Cardiac septum (tissue), 1 donor: ENCODE data around the gene ODF2. TPM values are rescaled to one million over a fixed set of nuclear protein-coding genes. Genes with fewer than 3 reads are reported as not detected.
"Not testable (repeated sequence)": the region's sequence is repeated elsewhere in the genome, so short reads cannot be mapped to it uniquely, and the experiment has no call there.

Experiments
- DNase-seq: peaks from one replicate; pipeline ENCODE4 v3.0.0-alpha.2; 2020; ENCODE audit warnings: low spot score
- intact Hi-C: fragments of 100-400 bp; cut with DNase I; formaldehyde crosslinking; loops from one replicate; pipeline ENCODE4 v1.14.0; 2022
- total RNA-seq: library from RNA; stranded (reverse); fragmentation: NEBNext Ultra II Directional; extraction: Animal tissue kit (Norgen Biotek cat#: 25700); gene quantifications from one replicate; pipeline ENCODE4 v1.2.1, GENCODE V29; 2021
- donor health status: DM: no; HTN: no; CAD: no.

Gene ODF2
- total RNA-seq, 1 donor from 2014 or later: 20.8 TPM

DNA sequence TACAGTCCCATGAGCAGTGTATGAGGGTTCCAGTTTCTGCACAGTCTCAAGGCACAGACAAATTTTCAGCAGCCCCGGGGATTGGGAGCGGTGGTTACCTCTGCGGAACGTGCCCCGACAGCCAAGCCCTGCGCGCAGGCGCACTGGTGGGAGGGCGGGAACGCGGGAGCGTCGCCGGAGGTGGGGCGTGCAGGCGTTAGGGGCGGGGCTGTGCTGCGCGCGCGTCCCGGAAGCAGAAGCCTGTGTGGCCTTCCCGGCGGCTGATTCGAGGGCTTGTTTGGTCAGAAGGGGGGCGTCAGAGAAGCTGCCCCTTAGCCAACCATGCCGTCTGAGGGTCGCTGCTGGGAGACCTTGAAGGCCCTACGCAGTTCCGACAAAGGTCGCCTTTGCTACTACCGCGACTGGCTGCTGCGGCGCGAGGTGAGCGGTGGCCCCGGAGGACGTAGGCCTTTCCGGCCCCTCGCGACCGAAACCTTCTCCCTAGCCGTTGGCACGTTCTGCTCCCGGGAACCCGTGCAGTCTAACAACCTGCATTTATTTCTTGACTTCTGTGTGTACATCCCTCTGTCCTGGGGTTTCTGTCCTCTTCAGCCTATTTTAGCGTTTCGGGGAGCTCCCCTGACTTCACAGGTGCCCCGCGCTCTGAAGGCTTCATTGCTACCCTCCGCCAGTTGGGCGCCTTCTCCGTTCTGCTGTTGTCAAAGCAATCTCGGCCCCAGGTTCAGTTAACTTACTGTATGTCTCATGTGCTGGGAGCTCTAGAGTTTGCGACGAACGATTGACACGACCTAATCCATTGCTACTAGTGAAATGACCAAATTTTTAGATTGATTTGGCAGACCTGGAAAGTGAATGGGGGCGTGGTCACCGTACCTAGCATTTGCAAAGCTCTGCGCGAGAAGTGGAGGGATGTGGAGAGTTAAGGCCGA, 48.9 kb downstream of the ODF2 start, which contains the start of gene GLE1:
Gene GLE1 (plus strand): TSS at position 235 of the 929 bp plus-strand sequence. CDS start 87 bp downstream, at position 322.
- peak; percentile 97 for DNase-seq
- intact Hi-C loops: loop anchor here (2.0 to 5.0 kb wide), 2 partner anchors 43 to 48 kb away; partner anchors contain the start of gene ODF2

DNA sequence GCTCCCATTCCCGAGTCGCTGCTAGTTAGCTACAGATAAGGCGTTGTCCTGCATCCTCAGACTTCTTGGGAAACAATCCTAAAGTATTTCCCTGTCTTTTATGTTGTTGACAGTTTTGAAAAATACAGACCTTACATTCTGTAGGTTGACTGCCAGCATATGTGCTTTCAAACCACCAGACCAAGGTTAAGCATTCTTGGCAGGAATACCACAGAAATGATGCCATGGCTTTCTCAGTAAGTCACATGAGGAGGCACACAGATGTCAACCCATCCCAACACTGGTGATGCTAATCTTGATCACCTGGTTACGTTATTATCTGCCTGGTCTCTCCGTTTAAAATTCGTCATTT, 49.6 kb downstream of the ODF2 start:
- intact Hi-C loops: loop anchor here (2.0 to 5.0 kb wide), 2 partner anchors 42 to 49 kb away; partner anchors contain the start of gene ODF2
- DNase-seq: no peak

DNA sequence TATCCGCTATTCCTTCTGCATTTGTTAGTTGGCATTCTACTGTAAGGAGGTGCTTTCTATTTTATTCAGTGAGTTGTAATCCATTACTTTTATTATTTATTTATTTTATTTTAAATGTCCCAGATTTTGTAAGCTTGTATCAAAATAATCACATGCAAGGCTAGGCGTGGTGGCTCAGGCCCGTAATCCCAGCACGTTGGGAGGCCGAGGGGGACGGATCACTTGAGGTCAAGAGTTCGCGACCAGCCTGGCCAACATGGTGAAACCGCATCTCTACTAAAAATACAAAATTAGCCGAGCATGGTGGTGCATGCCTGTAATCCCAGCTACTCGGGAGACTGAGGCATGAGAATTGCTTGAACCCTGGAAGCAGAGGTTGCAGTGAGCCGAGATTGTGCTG, 50.1 kb downstream of the ODF2 start:
- intact Hi-C loops: loop anchor here (2.0 to 5.0 kb wide), 2 partner anchors 41 to 49 kb away; partner anchors contain the start of gene ODF2
- not testable (repeated sequence) for DNase-seq

DNA sequence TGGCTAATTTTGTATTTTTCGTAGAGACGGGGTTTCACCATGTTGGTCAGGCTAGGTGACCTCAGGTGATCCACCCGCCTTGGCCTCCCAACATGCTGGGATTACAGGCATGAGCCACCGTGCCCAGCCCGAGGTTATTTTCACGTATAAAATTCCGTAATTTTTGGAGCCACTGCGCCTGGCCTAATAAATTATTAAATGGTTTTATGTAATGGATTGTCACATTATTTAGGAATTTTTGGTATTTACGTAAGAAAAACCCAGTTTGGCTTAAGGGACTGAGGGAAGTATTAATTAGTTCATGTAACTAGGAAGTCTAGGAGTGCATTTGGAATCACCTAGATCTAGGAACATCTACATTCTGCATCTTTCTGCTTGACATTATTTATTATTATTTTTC, 57.0 kb downstream of the ODF2 start:
- no peak for DNase-seq
- intact Hi-C loops: no loop called here

DNA sequence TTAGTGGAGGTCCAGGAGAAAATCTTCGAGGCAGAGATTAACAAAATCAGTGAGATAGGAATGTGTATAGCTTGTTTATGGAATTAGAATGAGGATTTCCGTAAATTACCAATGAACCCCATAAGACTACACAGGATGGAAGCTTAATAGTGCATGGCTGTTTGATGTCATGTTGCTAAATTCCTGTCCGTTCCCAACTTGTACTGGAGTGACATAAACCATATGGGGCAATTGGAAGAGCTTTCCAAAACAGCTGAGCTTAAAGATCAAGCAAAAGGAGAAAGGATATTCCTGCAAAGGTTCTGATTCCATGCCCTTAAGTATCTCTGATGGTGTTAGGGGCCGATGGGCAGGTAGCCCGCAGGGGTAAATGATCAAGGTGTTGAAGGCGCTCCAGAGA, 66.2 kb downstream of the ODF2 start:
- DNase-seq: no peak
- intact Hi-C loops: no loop called here

DNA sequence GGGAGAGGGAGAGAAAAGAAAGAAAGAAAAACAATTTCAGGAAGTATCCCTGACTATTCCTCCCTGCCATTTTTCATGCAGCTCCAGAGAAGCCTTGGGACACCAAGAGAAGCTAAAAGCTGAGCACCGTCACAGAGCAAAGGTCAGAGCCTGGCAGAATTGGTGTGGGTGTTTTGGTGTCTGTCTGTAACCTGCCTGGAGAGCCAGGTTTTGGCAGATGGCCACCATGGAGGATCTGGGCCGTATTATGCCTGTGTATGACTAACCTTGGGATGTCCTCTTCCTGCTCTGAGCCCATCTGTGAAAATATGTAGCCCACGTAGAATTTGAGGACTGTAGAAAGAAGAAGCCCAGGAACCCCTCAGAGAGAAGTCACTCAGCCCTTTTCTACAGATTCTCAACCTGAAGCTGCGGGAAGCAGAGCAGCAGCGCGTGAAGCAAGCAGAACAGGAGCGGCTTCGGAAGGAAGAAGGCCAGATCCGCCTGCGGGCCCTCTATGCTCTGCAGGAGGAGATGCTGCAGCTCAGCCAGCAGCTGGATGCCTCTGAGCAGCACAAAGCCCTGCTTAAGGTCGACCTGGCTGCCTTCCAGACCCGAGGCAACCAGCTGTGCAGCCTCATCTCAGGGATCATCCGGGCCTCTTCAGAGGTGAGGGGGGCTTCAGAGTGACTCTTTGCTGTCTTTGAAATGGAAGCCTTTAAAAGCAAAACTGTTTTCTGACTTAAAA, 67.6 kb downstream of the ODF2 start:
- intact Hi-C loops: no loop called here
- DNase-seq: no peak

DNA sequence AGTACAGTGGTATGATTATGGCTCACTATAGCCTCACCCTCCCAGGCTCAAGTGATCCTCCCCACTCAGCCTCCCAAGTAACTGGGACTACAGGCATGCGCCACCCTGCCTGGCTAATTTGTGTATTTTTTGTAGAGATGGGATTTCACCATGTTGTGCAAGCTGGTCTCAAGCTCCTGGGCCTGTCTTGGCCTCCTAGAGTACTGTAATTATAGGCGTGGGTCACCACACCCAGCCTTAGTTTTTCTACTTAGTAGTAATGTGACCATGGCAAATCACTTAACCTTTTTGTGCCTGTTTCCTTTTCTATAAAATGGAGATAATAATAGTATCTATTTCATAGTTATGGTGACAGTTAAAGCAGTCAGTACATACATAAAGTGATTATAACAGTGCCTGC, 70.9 kb downstream of the ODF2 start:
- no peak for DNase-seq
- intact Hi-C loops: no loop called here

DNA sequence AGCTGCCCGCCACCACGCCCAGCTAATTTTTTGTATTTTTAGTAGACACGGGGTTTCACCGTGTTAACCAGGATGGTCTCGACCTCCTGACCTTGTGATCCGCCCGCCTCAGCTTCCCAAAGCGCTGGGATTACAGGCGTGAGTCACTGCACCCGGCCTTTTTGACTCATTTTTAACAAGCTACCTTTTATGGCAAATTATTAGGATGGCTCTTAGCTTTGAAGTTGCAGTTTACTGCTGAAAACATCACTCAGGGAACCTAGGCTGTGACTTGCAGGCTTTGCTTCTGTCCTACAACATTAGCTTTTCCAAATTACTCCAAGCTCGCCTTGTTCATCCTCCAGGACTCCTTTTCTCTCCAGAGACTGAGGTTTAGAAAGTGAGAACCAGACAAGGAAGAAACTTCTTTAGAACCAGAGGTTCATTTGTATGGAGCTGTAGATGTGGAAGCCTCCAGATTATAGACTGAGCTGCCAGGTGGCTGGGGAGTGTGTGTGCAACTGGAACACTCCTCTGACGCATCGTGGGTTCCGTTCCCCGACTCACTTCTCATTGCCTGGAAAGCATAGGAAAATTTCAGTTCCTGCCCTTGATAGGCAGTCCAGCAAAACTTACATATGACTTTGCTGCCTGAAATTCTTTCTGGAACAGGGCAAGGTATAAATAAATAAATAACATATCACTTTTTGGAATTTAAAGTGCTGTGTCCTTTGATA, 72.8 kb downstream of the ODF2 start:
- DNase-seq: no peak
- intact Hi-C loops: no loop called here

DNA sequence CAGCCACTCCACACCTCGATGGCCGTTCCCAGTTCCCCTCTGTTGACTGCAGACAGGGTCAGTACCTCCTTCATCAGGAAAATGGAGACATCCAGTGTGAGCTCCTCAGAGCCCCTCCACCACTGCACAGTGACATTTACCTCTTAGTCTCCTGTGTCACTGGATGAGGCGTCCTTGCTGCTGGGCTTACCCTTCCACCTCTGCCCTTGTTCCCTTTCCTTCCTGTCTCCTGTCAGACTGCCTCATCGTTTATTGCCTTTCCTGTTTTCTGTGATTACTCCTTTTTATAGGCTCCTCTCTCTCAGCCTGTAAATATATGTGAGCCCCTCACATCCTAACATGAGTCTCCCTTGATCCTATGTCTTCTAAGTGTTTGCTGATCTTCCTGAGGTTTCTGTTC, 73.4 kb downstream of the ODF2 start:
- no peak for DNase-seq
- intact Hi-C loops: no loop called here

DNA sequence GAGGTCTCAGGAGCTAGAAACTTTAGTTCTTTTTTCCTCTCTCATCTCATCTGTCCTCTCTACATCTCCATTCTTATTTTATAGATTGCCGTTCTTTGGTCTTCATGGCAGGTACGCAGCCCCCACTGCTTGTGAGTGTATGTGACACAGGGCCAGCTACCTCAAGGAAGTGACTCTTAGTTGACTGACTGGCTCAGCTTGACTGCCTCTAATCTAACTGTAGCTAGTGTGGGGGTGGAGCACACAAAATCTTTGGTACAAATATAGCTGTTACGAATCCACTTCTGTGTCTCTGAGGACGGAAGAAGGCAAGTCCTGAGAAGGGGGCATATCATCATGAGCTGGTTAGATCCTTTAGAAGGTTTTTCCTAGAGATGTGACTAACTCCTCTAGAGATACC, 76.8 kb downstream of the ODF2 start:
- intact Hi-C loops: no loop called here

DNA sequence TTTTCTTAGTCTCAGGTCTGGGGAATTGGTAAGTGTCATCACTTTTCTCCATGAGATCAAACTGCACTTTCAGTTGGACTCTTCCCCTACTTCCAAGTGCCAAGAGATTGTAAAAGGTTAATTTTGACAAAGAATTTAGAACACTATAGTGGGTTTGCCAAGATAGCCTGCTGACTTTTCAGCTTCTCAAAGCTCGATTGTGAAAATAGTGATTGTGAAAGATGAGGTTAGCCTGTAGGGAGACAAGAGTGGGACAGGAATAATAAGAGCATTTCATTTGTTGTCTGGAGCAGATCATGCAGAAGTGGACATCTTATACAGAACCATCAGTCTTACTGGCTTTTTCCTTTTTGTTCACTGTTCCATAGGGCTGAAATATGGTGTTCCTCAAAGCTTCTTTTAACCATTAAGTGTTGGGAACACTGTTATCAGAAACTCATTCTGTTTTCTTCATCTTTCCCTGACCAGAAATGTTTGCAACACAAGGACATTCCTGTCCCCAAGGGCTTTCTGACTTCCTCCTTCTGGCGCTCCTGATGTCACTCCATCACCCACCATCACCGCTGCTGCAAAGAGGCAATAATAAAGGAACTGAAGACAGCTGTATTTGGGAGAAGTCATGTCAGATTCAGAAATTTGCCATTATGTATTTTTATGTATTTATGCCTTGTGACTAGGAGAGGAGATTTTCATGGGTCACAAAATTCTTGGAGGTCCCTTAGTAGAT, 85.0 kb downstream of the ODF2 start:
- intact Hi-C loops: no loop called here
- DNase-seq: no peak

More for the DNA sequence above, 76.8 kb downstream of the ODF2 start:
- no peak for DNase-seq

DNA sequence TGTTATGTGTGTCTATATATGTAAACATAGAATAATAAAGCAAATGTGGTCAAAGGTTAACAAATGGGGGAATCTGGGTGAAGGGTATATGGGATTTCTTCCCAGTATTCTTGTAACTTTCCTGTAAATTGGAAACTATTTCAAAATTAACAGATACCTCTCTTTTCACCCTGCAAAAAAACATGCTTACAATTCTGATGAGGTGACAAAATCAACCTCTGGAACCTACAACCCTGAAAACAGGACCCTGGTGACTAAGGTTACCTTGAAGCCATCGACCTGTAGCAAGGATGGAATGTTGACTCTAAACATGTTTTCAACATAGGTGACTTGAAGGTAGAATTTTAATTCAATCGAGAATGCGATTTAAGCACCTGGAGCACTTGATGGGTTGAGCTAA, 90.7 kb downstream of the ODF2 start:
- intact Hi-C loops: loop anchor here (5.0 kb wide), 1 partner anchor 39 kb away; no protein-coding TSS in a partner anchor
- no peak for DNase-seq

DNA sequence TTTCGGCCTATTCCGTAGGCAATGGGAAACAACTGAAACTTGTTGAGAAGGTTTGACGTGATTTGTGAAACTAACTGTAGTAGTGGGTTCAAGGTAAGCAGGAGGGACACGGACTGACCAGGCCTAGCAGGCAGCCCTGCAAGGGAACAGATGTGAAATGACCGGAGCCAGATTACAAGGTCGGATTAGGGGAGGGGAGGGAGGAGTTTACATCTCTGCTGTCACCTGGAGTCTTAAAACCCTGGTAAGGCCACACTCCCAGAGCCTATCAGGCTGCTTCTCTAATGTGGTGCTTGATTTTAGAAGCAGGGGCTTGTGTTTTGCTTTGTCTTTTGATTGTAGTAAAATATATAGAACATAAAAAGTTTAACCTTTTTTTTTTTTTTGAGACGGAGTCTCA, 93.1 kb downstream of the ODF2 start:
- intact Hi-C loops: loop anchor here (5.0 kb wide), 1 partner anchor 42 kb away; no protein-coding TSS in a partner anchor
- no peak for DNase-seq

DNA sequence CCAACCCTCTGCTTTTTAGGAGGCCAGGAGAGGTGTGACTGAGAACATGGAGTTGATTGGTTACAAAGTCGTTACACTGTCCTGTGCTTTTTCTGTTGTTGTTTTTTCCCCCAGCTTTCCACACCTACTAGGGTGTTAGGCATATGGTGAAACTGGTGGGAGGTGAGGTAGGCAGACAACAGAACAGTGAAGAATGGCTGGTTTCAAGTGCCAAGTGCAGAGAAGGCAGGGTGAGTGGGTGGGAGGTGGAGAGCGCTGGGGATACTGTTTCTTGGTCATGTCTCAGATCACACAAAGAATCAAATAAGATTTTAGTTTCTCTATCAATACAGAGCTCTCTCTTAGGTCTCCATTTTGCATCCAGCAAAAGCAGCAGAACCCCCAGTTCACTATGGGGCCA, 94.4 kb downstream of the ODF2 start:
- no peak for DNase-seq
- intact Hi-C loops: loop anchor here (5.0 kb wide), 1 partner anchor 93 kb away; the partner anchor contains the start of gene ODF2

Other genes starting within 250 kb of the ODF2 start
- gene GOLGA2, start 180.0 kb upstream of the ODF2 start, total RNA-seq: 120 TPM
- gene SWI5, start 179.7 kb upstream of the ODF2 start, total RNA-seq: 17.7 TPM
- gene TRUB2, start 133.6 kb upstream of the ODF2 start, total RNA-seq: 30.7 TPM
- gene COQ4, start 133.2 kb upstream of the ODF2 start, total RNA-seq: 25.9 TPM
- gene SLC27A4, start 115.5 kb upstream of the ODF2 start, total RNA-seq: 17.4 TPM
- 49.5 TPM for gene URM1, start 84.6 kb upstream of the ODF2 start, total RNA-seq
- gene CERCAM, start 35.1 kb upstream of the ODF2 start, total RNA-seq: 16.6 TPM
- gene GLE1, start 48.7 kb downstream of the ODF2 start, total RNA-seq: 20.2 TPM
- gene SPTAN1, start 96.6 kb downstream of the ODF2 start, total RNA-seq: 380 TPM
- 29.6 TPM for gene DYNC2I2, start 200.8 kb downstream of the ODF2 start, total RNA-seq
- gene SET, start 233.2 kb downstream of the ODF2 start, total RNA-seq: 212 TPM
- gene PKN3, start 246.5 kb downstream of the ODF2 start, total RNA-seq: 6.2 TPM